GM21786 (cell line): ENCODE data around the gene C13orf46.
"Not testable (repeated sequence)": the region's sequence is repeated elsewhere in the genome, so short reads cannot be mapped to it uniquely, and the experiment has no call there.

Source experiments
- ATAC-seq: cut with Tn5 transposase; IDR thresholded peaks from one replicate; pipeline ENCODE4 v1.9.1; 2021; ENCODE audit not compliant: unreplicated experiment

C13orf46 gene

DNA sequence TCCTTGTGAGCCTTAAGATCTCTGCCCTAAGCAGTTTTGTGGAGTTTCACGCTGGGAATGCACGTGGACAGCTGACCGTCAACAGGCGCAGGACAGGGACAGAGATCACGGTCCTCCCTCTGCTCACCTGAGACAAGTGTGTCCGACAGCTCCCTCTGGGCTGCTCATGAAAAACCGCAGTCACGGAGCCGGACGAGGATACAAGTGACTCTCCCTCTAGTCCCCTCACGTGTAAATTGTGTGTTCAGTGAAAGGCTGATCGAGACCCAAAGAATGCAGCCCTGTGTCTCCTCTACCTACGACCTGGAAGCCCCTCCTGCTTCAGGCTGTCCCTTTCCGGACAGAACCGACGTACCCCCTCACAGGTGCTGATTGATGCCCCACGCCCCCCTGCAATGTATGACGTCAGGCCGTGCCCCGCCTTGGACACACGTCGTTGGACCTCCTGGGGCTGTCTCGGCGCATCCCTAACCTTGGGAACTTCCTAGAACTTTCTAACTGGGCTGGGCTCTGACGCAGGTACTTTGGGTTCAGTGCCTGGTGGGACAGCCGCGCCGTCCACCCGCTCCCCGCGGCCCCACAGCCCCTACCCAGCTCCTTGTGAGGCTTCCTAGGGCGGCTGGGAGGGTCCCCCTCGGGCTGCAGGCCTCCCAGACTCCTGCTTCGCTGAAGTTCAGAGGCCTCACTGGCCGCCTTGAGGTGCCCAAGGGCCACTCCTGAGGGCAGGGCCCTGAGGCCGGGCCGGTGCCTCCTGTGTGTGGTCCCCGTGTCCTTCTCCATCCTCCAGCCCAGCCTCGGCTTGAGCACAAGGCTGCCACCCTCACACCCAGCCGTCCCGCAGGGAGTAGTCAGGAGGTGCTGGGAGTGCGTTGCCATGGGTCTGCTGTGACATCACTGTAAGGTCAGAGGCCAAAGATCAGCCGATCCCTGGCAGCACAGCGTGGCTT, at the start of gene C13orf46:
Gene C13orf46 (minus strand): TSS at position 859 of the 947 bp plus-strand sequence. CDS start 79 bp downstream, at position 780.
- ATAC-seq, result no peak

- no peak for ATAC-seq
These were observed 49.0 kb upstream of the C13orf46 start for GRCh38 chr13:114022876-114023275.

GRCh38 chr13:114022309-114022669, 48.4 kb upstream of the C13orf46 start:
- ATAC-seq, result no peak

DNA sequence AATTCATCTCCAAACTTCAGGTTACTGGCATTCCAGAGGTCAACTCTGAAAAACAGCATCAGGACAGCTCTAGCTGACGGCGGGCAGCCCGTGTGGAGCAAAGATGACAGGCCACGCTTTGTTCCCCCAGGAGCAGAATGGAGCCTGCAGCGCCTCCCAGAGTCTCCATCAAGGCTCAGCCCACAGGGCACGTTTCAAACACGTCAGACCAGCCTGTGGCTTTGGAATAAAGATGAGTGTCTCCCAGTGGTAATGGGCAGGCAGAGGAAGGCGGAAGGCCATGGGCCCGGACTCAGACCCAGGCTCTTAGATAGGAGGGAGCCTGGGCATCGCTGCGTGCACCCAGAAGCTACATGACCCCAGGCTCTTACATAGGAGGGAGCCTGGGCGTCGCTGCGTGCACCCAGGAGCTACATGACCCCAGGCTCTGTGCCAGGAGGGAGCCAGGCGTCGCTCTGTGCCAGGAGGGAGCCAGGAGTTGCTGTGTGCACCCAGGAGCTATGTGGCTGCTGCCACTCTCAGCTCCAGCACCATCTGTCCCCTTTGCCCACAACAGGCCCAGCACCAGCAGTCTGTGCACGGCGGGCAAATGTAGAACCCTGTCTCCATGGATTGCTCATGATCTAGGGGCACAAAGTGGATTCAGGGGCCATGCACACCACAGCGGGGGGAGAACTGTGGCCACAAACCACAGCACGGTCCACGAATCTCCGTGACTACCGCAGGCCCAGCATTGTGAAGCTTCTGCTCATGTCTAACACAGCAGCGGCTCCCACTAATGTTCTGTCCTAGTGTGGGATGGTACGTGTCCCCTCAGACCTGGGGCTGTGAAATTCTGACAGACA, 47.8 kb upstream of the C13orf46 start:
- ATAC-seq, result no peak

DNA sequence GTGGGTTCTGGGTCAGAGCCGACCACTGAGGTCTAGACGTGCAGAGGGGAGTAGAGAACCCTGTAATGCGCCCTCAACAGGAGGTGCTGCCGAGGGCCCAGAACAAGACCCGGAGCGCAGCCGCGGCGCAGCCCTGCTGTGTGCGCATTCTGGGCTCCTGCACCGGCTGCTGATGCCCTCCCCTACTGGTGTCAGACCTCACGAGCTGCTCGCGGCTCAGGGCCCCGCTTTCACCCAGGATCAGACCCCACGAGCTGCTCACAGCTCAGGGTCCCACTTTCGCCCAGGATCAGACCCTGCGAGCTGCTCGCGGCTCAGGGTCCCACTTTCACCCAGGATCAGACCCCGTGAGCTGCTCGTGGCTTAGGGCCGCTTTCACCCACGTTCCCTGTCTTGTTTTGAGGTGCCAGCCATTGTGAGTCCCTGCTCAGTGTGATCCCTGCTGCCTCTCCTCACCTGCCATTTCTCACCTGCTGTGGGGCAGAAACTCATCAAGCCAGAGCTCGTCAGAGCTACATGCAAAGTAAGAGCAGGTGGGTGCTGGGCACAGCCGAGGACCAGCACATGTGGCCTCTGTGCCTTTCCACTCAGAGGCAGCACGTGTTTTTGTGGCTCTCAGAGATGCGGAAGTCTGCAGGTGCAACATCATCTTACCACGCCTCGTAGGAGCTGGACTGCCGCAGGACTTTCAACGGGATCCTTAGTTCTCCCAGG, 47.0 kb upstream of the C13orf46 start:
- no peak for ATAC-seq

DNA sequence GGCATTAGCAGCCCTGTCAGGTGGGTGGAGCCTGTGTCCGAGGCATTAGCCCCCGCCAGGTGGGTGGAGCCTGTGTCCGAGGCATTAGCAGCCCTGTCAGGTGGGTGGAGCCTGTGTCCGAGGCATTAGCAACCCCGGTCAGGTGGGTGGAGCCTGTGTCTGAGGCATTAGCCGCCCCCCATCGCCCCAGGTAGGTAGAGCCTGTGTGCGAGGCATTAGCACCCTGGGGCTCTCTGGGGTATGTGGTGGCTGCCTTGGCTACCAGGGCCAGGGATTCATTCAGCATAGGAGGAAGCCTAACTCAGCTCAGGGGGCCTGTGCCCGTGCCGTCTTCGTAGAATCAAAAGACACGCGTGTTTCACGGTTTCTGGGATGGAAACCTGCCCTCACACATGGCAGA, 46.3 kb upstream of the C13orf46 start:
- not testable (repeated sequence) for ATAC-seq

DNA sequence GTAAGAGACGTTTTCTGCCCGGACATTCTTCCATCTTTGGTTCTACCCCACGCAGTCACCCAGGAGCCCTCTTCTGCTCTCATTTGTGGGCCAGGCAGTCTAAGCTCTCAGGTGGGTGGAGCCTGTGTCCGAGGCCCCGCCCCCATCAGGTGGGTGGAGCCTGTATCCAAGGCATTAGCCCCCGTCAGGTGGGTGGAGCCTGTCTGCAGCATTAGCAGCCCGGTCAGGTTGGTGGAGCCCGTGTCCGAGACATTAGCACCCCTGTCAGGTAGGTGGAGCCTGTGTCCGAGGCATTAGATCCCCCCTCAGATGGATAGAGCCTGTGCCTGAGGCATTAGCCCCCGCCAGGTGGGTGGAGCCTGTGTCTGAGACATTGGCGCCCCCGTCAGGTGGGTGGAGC, 45.5 kb upstream of the C13orf46 start:
- ATAC-seq, result no peak

GRCh38 chr13:114018461-114019055, 44.7 kb upstream of the C13orf46 start:
- ATAC-seq, result no peak

GRCh38 chr13:114017966-114018365, 44.1 kb upstream of the C13orf46 start:
- no peak for ATAC-seq

GRCh38 chr13:114017028-114017630, 43.3 kb upstream of the C13orf46 start:
- ATAC-seq, result no peak

DNA sequence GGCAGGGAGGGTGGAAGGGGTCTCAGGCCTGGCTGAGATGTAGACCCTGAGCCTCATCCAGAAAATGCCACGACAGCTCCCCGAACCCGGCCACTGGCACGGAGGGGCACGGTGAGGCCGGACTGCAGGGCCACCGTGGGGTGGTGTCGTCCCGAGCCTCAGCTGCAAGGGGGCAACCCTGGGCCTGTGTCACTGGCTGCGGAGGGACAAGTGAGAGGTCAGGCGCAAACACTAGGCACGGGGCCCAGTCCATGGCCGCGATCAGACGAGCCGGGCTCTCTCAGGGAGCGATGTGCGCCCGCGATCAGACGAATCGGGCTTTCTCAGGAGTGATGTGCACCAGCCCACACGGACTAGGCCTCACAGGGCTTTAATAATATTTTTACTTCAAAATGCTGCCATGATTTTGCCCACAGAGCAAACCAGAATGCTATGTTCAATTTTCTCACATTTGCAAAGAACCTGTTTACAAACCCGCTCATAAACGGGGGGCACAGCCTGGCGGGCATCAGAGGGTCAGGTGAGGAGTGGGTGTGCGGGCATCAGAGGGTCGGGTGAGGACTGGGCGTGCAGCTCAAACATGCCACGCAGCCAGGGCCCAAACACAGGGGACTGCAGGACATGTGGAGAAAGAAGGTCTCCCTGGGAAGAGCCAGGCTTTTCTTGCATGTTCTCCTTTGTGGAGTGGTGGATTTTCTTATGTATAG, 42.6 kb upstream of the C13orf46 start:
- no peak for ATAC-seq

DNA sequence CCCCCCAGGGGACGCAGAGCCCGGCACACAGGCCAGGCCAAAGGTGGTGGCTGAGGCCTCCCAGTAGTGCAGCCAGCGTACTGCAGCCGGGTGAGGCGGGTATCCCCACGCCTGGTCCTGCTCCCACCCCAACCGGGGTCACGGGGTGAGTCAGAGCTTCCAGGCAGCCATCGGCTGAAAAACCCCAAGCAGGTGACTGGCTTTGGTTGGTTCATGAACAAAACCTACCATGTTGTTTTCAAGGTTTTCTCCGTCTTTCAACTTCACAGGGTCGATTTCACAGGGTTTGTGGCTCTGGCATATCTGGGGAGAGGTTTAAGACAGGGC, 42.1 kb upstream of the C13orf46 start:
- ATAC-seq, result no peak

DNA sequence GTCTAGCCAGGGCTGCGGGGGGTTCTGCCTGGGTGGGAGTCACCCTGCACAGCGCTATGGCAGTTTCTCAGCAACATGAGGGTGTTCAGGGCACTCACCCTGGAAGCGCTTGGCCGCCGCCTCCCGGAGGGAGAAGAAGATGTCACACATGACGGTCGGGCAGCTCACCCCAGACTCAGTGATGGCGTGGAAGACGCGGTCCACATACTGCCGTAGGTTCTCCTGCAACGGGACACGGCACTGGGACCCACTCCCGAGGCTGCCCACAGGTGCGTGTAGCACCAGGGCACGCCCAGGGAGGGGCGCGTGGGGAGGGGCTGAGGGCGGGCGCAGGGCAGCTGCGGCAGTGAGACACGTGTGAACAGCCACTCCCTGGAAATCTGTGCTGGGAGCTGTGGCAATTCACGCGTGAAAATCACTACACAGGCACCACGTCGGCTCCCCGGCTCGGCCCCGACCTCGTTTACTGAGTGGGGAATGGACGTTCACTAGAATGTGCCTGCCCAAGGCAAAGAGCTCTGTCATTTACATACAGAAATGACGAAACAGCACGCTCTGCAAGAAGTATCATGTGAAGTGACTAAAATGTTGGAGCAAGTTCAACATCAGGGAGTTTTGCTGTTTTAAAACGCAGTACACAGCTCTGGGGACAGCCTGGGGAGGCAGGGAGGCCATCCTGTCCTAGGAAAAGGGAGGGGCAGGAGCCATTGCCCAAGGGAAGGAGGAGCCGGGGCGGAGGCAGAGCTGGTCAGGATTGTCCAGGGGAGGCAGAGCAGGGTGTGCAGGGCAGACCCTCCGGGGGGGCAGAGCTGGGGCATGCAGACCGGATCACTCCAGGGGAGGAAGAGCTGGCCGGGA, 41.5 kb upstream of the C13orf46 start:
- no peak for ATAC-seq

GRCh38 chr13:114013952-114014629, 40.2 kb upstream of the C13orf46 start:
- ATAC-seq, result no peak

DNA sequence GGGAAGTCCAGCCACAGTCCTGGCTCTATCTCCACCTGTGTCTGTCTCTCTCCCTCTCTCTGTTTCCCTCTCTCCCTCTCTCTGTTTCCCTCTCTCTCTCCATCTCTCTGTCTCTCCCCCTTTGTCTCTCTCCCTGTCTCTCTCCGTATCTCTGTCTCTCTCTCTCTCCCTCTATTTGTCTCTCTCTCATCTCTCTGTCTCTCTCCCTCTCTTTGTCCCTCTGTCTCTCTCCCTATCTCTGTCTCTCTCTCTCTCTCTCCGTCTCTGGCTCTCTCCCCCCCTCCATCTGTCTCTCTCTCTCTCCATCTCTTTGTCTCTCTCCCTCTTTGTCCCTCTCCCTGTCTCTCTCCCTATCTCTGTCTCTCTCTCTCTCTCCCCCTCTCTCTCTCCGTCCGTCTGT, 39.5 kb upstream of the C13orf46 start:
- no peak for ATAC-seq

GRCh38 chr13:114012921-114013320, 39.0 kb upstream of the C13orf46 start:
- ATAC-seq, result no peak

DNA sequence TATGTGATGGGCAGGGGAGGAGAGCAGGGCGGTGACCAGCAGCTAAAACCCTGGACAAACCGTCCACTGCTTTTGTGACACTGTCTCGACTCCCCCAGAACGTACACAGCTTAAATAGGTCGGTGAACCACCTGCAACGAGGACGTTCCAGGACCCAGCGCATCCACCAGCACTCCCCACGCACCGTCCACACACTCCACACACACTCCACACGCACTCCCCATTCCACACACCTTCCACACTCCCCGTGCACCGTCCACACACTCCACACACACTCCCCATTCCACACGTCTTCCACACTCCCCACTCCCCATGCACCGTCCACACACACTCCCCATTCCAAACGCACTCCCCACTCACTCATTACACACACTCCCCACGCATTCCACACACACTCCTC, 38.3 kb upstream of the C13orf46 start:
- ATAC-seq, result no peak

DNA sequence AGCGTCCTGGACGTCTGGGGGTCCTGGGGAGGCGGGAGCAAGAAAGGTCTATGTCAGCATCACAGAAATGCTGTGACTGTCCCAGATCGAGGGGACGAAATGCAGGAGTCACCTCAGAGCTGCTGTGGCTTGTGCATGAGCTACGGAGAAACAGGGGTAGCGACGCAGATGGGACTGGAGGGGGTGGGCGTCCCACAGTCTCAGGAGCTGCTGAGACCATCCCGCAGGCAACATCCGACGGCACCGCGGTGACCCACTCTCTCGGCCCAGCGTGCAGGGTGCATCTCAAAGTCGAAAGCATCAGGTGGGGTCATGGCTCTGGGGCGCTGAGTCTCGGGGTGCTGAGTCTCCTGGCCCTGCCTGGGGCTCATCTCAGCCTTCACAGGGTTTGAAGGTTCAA, 37.4 kb upstream of the C13orf46 start:
- ATAC-seq, result no peak
